Activated gamma-delta T cell treated with anti-CD3 and anti-CD28 coated beads, Interleukin-2, amount 50 U/mL, for 16 hours (primary cell): ENCODE data around the gene KREMEN1.

ENCODE experiments used
- DNase-seq: peaks from one replicate; pipeline ENCODE4 v3.0.0-alpha.2; 2020; ENCODE audit warnings: low read depth

KREMEN1 gene

GRCh38 chr22:29048822-29049654 lies 23.8 kb upstream of the KREMEN1 start:
- DNase-seq = no peak

- no peak for DNase-seq
These were observed 23.1 kb upstream of the KREMEN1 start for GRCh38 chr22:29049655-29050263.

- no peak for DNase-seq
These were observed 22.4 kb upstream of the KREMEN1 start for GRCh38 chr22:29050457-29050856.

GRCh38 chr22:29053048-29053702 lies 19.7 kb upstream of the KREMEN1 start:
- DNase-seq = no peak

GRCh38 chr22:29054251-29054767 lies 18.5 kb upstream of the KREMEN1 start:
- DNase-seq = no peak

- no peak for DNase-seq
These were observed 17.5 kb upstream of the KREMEN1 start for GRCh38 chr22:29055192-29055830.

- DNase-seq = no peak
These were observed 16.4 kb upstream of the KREMEN1 start for GRCh38 chr22:29056472-29056871.

GRCh38 chr22:29060251-29060869 lies 12.5 kb upstream of the KREMEN1 start:
- no peak for DNase-seq

- DNase-seq = no peak
These were observed 11.9 kb upstream of the KREMEN1 start for GRCh38 chr22:29060931-29061330.

- DNase-seq = no peak
These were observed 11.1 kb upstream of the KREMEN1 start, which contains the start of gene C22orf31 for GRCh38 chr22:29061773-29062172. C22orf31 (minus strand) TSS chr22:29061831; CDS start chr22:29061792, 39 bp downstream.

- DNase-seq = no peak
These were observed 10.5 kb upstream of the KREMEN1 start for GRCh38 chr22:29062286-29062821.

GRCh38 chr22:29065468-29066190 lies 7.2 kb upstream of the KREMEN1 start:
- DNase-seq = no peak

GRCh38 chr22:29069463-29069862 lies 3.4 kb upstream of the KREMEN1 start:
- no peak for DNase-seq

- no peak for DNase-seq
These were observed 2.3 kb upstream of the KREMEN1 start for GRCh38 chr22:29070490-29070889.

GRCh38 chr22:29071261-29072045 lies 1.4 kb upstream of the KREMEN1 start:
- DNase-seq = no peak

GRCh38 chr22:29072193-29072978 lies 449 bp upstream of the KREMEN1 start:
- peak; percentile 62 for DNase-seq

GRCh38 chr22:29073618-29074275 lies 912 bp downstream of the KREMEN1 start:
- DNase-seq = no peak

- DNase-seq = no peak
These were observed 1.5 kb downstream of the KREMEN1 start for GRCh38 chr22:29074276-29074772.
